ENCODE measurements around the gene PLCD3. TPM values are rescaled to one million over a fixed set of nuclear protein-coding genes. Genes with fewer than 3 reads are reported as not detected.

PLCD3 gene
- total and polyA plus RNA-seq, 2 of the 8 experiments (the other 6 are each of a cell fraction or from before 2014, with no cell fraction given), result 26.5 to 48.1 TPM

- peak overlapping the region; percentile 77 for H3K56ac ChIP-seq (replicated peaks; ENCODE audit: insufficient read length, low read depth, low read length)
- peaks cover 3 to 23% (median 19%) of the 10 kb centered on the region in 4 experiments for H3K4me1 ChIP-seq (replicated peaks in 1 of 4; ENCODE audit: control insufficient read depth in 3 of 4, insufficient read depth in 4 of 4, low read length in 3 of 4)
- H3K4me3 ChIP-seq (ENCODE audit: extremely low read depth in 1 of 4, insufficient read depth in 2 of 4, low read depth in 3 of 4, low read length in 4 of 4), result peak overlapping the region; percentile 68 to 93 (median 74)
- H3K23ac ChIP-seq (ENCODE audit: insufficient read length), result no peak overlapping the region
- CTCF ChIA-PET (ENCODE audit: partially characterized antibody), result interaction anchor here (0.7 to 9.4 kb wide), 11 partner anchors 14 to 136 kb away, joined by 3 to 187 read pairs (median 12); partner anchors contain the start of genes FMNL1 and HEXIM2
- H4K91ac ChIP-seq (replicated peaks; ENCODE audit: insufficient read length, low read length), result peak overlapping the region; percentile 81
- WGBS, 2 experiments (ENCODE audit: extremely low coverage in 1 of 2, insufficient coverage in 1 of 2, insufficient read length in 1 of 2, insufficient replicate concordance in 2 of 2, low coverage in 1 of 2, low lambda C conversion rate in 2 of 2, missing lambda C conversion rate in 1 of 2), result 2% methylated on average over 38 of the region's 38 CpGs; no CpG with 5 or more reads in 1 of the 2 experiments
- H3K9ac ChIP-seq (replicated peaks in 1 of 4; ENCODE audit: extremely low read depth in 1 of 4, low read depth in 3 of 4, low read length in 3 of 4), result peak overlapping the region; percentile 88 to 96 (median 94)
- no peak overlapping the region for H2AK5ac ChIP-seq (ENCODE audit: low read depth, low read length)
- POLR2A ChIA-PET (ENCODE audit: partially characterized antibody), result interaction anchor here (0.7 to 20.3 kb wide), 44 partner anchors 15 to 278 kb away, joined by 3 to 1076 read pairs (median 4); partner anchors contain the start of genes ACBD4, FMNL1, HEXIM2 and PLCD3
- H3K4ac ChIP-seq (replicated peaks; ENCODE audit: insufficient read length, low read depth, low read length), result no peak overlapping the region
- H3K18ac ChIP-seq (ENCODE audit: extremely low read depth, low read length), result peak overlapping the region; percentile 82; the same call in 1 of the 2 replicates
- no peaks in the 10 kb centered on the region for H3K27me3 ChIP-seq (replicated peaks in 1 of 4; ENCODE audit: control insufficient read depth in 3 of 4, extremely low read depth in 1 of 4, insufficient read depth in 3 of 4, low read length in 3 of 4)
- H3K79me1 ChIP-seq (ENCODE audit: low read depth, low read length), result peaks cover 3% of the 10 kb centered on the region; the same call in 1 of the 2 replicates
- DNase-seq (ENCODE audit: low read depth in 1 of 2, low spot score in 2 of 2), result peak in 1 of 2 experiments; percentile 89
- peak overlapping the region; percentile 18; the same call in 1 of the 2 replicates for H2BK15ac ChIP-seq (ENCODE audit: low read length)
- no peak for FAIRE-seq
- peaks cover 5 to 10% of the 10 kb centered on the region in 2 experiments for H4K20me1 ChIP-seq (replicated peaks in 1 of 2; ENCODE audit: control insufficient read depth in 1 of 2, insufficient read depth in 2 of 2, low read length in 2 of 2)
- H2BK5ac ChIP-seq (ENCODE audit: low read depth, low read length), result peak overlapping the region; percentile 90
- H3K4me2 ChIP-seq (ENCODE audit: insufficient read depth in 1 of 2, low read depth in 2 of 2, low read length in 2 of 2), result peak overlapping the region; percentile 68 to 70
- peaks cover 0 to 26% of the 10 kb centered on the region in 2 experiments; a peak in 2 of 4 replicates for H3K79me2 ChIP-seq (ENCODE audit: control insufficient read depth in 1 of 2, insufficient read depth in 2 of 2, low read length in 2 of 2)
- H2AFZ ChIP-seq (ENCODE audit: low read length), result peak overlapping the region; percentile 27; the same call in 1 of the 2 replicates
- no peak overlapping the region for H3K14ac ChIP-seq (ENCODE audit: insufficient read length)
- H3K36me3 ChIP-seq (ENCODE audit: control insufficient read depth in 2 of 4, insufficient read depth in 4 of 4, low read length in 3 of 4), result no peaks in the 10 kb centered on the region
- no peaks in the 10 kb centered on the region for H3K9me3 ChIP-seq (ENCODE audit: insufficient read depth in 2 of 2, low read depth in 1 of 2, low read length in 1 of 2)
- peaks cover 22% of the 10 kb centered on the region for H3K23me2 ChIP-seq (ENCODE audit: low read depth, low read length)
- H2BK120ac ChIP-seq (replicated peaks; ENCODE audit: low read depth, low read length), result peak overlapping the region; percentile 71
- peak overlapping the region; percentile 95 for H4K5ac ChIP-seq (ENCODE audit: insufficient read length, low read depth, low read length)
- H4K8ac ChIP-seq (ENCODE audit: extremely low read depth, insufficient read depth, low read length), result peak overlapping the region; percentile 69; the same call in 1 of the 2 replicates
- H2BK12ac ChIP-seq (ENCODE audit: low read depth, low read length), result peak overlapping the region; percentile 82; the same call in 1 of the 2 replicates
- peak overlapping the region; percentile 99 for H3K27ac ChIP-seq (ENCODE audit: low read depth, low read length)
- H2BK20ac ChIP-seq (ENCODE audit: low read length), result no peak overlapping the region
- TF ChIP-seq SIX5 (IDR thresholded peaks at IDR 0.05; ENCODE audit: low read depth, low read length), result 0 out of 2 replicates have a peak, but pooled peaks have one; percentile 43
- TF ChIP-seq JUND (IDR thresholded peaks at IDR 0.05; ENCODE audit: low read length), result peak; percentile 98
- TF ChIP-seq SRF (IDR thresholded peaks at IDR 0.05; ENCODE audit: low read depth, low read length), result peak; percentile 20; the same call in 1 of the 2 replicates
- TF ChIP-seq SP1 (IDR thresholded peaks at IDR 0.05; ENCODE audit: low read depth, low read length), result peak; percentile 74; the same call in 1 of the 2 replicates
- TF ChIP-seq CEBPB (IDR thresholded peaks at IDR 0.05; ENCODE audit: low read depth, low read length), result no peak
- TF ChIP-seq, protein P1, sequence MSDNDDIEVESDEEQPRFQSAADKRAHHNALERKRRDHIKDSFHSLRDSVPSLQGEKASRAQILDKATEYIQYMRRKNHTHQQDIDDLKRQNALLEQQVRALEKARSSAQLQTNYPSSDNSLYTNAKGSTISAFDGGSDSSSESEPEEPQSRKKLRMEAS (IDR thresholded peaks at IDR 0.05), result peak; percentile 56; the same call in 1 of the 2 replicates
- TF ChIP-seq CREB1 (IDR thresholded peaks at IDR 0.05), result peak; percentile 45; the same call in 1 of the 2 replicates
- TF ChIP-seq ASH2L (IDR thresholded peaks at IDR 0.05; ENCODE audit: low read length), result peak; percentile 75
- peak; percentile 43; the same call in 1 of the 2 replicates for TF ChIP-seq BRCA1 (IDR thresholded peaks at IDR 0.05; ENCODE audit: low read depth, low read length)
- TF ChIP-seq EP300 (IDR thresholded peaks at IDR 0.05; ENCODE audit: borderline replicate concordance in 1 of 2, low read depth in 2 of 2, low read length in 2 of 2), result peak in 1 of 2 experiments; percentile 98; a peak in 2 of 3 replicates
- TF ChIP-seq NRF1 (IDR thresholded peaks at IDR 0.05; ENCODE audit: low read depth, low read length), result no peak
- TF ChIP-seq HDAC2 (IDR thresholded peaks at IDR 0.05; ENCODE audit: borderline replicate concordance in 1 of 2, low read depth in 2 of 2, low read length in 2 of 2), result peak; percentile 46 to 67; a peak in 1 of 4 replicates
Observed at GRCh38 chr17:45147581-45148182, 15.4 kb upstream of the PLCD3 start.
